ENCODE measurements around the gene PIWIL1. TPM values are rescaled to one million over a fixed set of nuclear protein-coding genes. Genes with fewer than 3 reads are reported as not detected.

Gene PIWIL1
- total and polyA plus RNA-seq, 2 experiments from 2014 or later: not detected

- Histone ChIP-seq H2AFZ (no peak overlapping the region), H3K27ac (ENCODE audit: low read depth) (no peak overlapping the region), H3K9me2 (ENCODE audit: insufficient read depth) (no peaks in the 10 kb centered on the region), H4K20me1 (replicated peaks; ENCODE audit: insufficient read depth) (no peaks in the 10 kb centered on the region), H3K4me1 (ENCODE audit: insufficient read depth) (no peaks in the 10 kb centered on the region), H3K79me2 (replicated peaks; ENCODE audit: insufficient read depth) (no peaks in the 10 kb centered on the region), H3K4me2 (no peak overlapping the region), H3K27me3 (ENCODE audit: insufficient read depth) (no peaks in the 10 kb centered on the region), H3K36me3 (ENCODE audit: insufficient read depth) (no peaks in the 10 kb centered on the region), H3K4me3 (no peak overlapping the region), H3F3A (replicated peaks; ENCODE audit: low read depth) (no peaks in the 10 kb centered on the region)
- no peak for DNase-seq (ENCODE audit: low spot score)
- Mint-ChIP-seq H3K9me3 (peaks cover 96% of the 10 kb centered on the region), H3K27me3 (ENCODE audit: insufficient read depth, low read depth, poor library complexity) (peaks cover 7% of the 10 kb centered on the region), H3K27ac (no peak overlapping the region), H3K4me3 (no peak overlapping the region), H3K36me3 (ENCODE audit: low read depth) (peaks cover 34% of the 10 kb centered on the region), H3K4me1 (no peaks in the 10 kb centered on the region)
- no peak for ATAC-seq
- TF ChIP-seq STAT1 (IDR thresholded peaks at IDR 0.05; ENCODE audit: unreplicated experiment) (no peak), ETS1 (IDR thresholded peaks at IDR 0.05) (no peak), POLR2AphosphoS5 (IDR thresholded peaks at IDR 0.05; ENCODE audit: low read depth) (no peak), EZH2 (IDR thresholded peaks at IDR 0.05; ENCODE audit: low read depth, unreplicated experiment) (no peak), REST (IDR thresholded peaks at IDR 0.05; ENCODE audit: unreplicated experiment) (no peak)
Observed at GRCh38 chr12:130372936-130373335, 35.2 kb downstream of the PIWIL1 start.

- Histone ChIP-seq H3F3A (replicated peaks; ENCODE audit: low read depth) (no peaks in the 10 kb centered on the region), H3K79me2 (replicated peaks; ENCODE audit: insufficient read depth) (no peaks in the 10 kb centered on the region), H3K36me3 (ENCODE audit: insufficient read depth) (no peaks in the 10 kb centered on the region), H4K20me1 (replicated peaks; ENCODE audit: insufficient read depth) (no peaks in the 10 kb centered on the region), H3K4me2 (no peak overlapping the region), H3K27ac (ENCODE audit: low read depth) (no peak overlapping the region), H3K4me3 (no peak overlapping the region), H2AFZ (no peak overlapping the region), H3K27me3 (ENCODE audit: insufficient read depth) (no peaks in the 10 kb centered on the region), H3K4me1 (ENCODE audit: insufficient read depth) (no peaks in the 10 kb centered on the region), H3K9me2 (ENCODE audit: insufficient read depth) (no peaks in the 10 kb centered on the region)
- ATAC-seq (no peak), DNase-seq (ENCODE audit: low spot score) (no peak)
- H3K27ac Mint-ChIP-seq: no peak overlapping the region
- no peak for TF ChIP-seq REST (IDR thresholded peaks at IDR 0.05; ENCODE audit: unreplicated experiment)
- TF ChIP-seq ETS1 (IDR thresholded peaks at IDR 0.05): no peak
- no peak for TF ChIP-seq POLR2AphosphoS5 (IDR thresholded peaks at IDR 0.05; ENCODE audit: low read depth)
- TF ChIP-seq EZH2phosphoT487 (IDR thresholded peaks at IDR 0.05; ENCODE audit: unreplicated experiment): no peak
- no peak for TF ChIP-seq EZH2 (IDR thresholded peaks at IDR 0.05; ENCODE audit: low read depth, unreplicated experiment)
- TF ChIP-seq STAT1 (IDR thresholded peaks at IDR 0.05; ENCODE audit: unreplicated experiment): no peak
- TF ChIP-seq JUNB (IDR thresholded peaks at IDR 0.05; ENCODE audit: unreplicated experiment): no peak
- H3K9me3 Mint-ChIP-seq: peaks cover 96% of the 10 kb centered on the region
- H3K4me3 Mint-ChIP-seq: no peak overlapping the region
- peaks cover 5% of the 10 kb centered on the region for H3K27me3 Mint-ChIP-seq (ENCODE audit: insufficient read depth, low read depth, poor library complexity)
- no peaks in the 10 kb centered on the region for H3K4me1 Mint-ChIP-seq
- peaks cover 37% of the 10 kb centered on the region for H3K36me3 Mint-ChIP-seq (ENCODE audit: low read depth)
Observed at GRCh38 chr12:130374083-130374482, 36.4 kb downstream of the PIWIL1 start.
